CD14-positive monocyte (primary cell): Measurements from ENCODE around the gene SATB1. TPM values are rescaled to one million over a fixed set of nuclear protein-coding genes. Genes with fewer than 3 reads are reported as not detected.

Experiments
- DNase-seq, 3 donors: peaks; one replicate each; pipeline ENCODE4 v3.0.0-alpha.2; 2011 to 2022
- H2AFZ ChIP-seq: 2 replicates; pipeline ENCODE4 v1.6.0; 2012; ENCODE audit warnings: mild to moderate bottlenecking, low read depth, low read length, inconsistent platforms; ENCODE audit not compliant: insufficient read depth, poor library complexity, severe bottlenecking
- H3K27ac ChIP-seq, 2 donors: 1 replicate in 1 of 2; 2 replicates in 1 of 2; pipeline ENCODE4 v1.5.1; 2012 to 2013; ENCODE audit warnings: low read length in 2 of 2, control low read depth in 1 of 2, inconsistent platforms in 1 of 2, low read depth in 1 of 2, mild to moderate bottlenecking in 1 of 2
- H3K27me3 ChIP-seq, 2 donors: one replicate each; pipeline versions ENCODE4 v1.6.0 to v1.6.1; 2011 to 2013; ENCODE audit warnings: low read length in 2 of 2; ENCODE audit not compliant: control insufficient read depth in 2 of 2, insufficient read depth in 2 of 2
- H3K36me3 ChIP-seq, 2 donors: replicated peaks in 1 of 2; 1 replicate in 1 of 2; 2 replicates in 1 of 2; pipeline versions ENCODE4 v1.5.1 to v1.6.1; 2012 to 2013; ENCODE audit warnings: low read length in 2 of 2, control low read depth in 1 of 2, inconsistent platforms in 1 of 2, mild to moderate bottlenecking in 1 of 2; ENCODE audit not compliant: insufficient read depth in 2 of 2, control insufficient read depth in 1 of 2
- H3K4me1 ChIP-seq, 2 donors: 1 replicate in 1 of 2; 2 replicates in 1 of 2; pipeline versions ENCODE4 v1.5.1 to v1.6.1; 2012 to 2013; ENCODE audit warnings: low read length in 2 of 2, control low read depth in 1 of 2, inconsistent platforms in 1 of 2, mild to moderate bottlenecking in 1 of 2, moderate library complexity in 1 of 2; ENCODE audit not compliant: insufficient read depth in 2 of 2, control insufficient read depth in 1 of 2
- H3K4me2 ChIP-seq: replicated peaks from 2 replicates; pipeline ENCODE3; 2012; ENCODE audit warnings: low read length, moderate library complexity, mild to moderate bottlenecking; ENCODE audit not compliant: poor library complexity, severe bottlenecking; ENCODE audit errors: extremely low read depth
- H3K4me3 ChIP-seq, 3 experiments: fragments of 200-600 bp in 1 of 3; sonication (generic) in 1 of 3; replicated peaks in 1 of 3; 1 replicate in 2 of 3; 2 replicates in 1 of 3; pipeline ENCODE4 v1.5.1; 2011 to 2013; ENCODE audit warnings: low read length in 3 of 3, mild to moderate bottlenecking in 3 of 3, control low read depth in 2 of 3, low read depth in 2 of 3, inconsistent platforms in 1 of 3, moderate library complexity in 1 of 3
- H3K79me2 ChIP-seq: 2 replicates; pipeline ENCODE4 v1.6.0; 2012; ENCODE audit warnings: mild to moderate bottlenecking, control low read depth, inconsistent platforms, low read length, moderate library complexity; ENCODE audit not compliant: insufficient read depth
- H3K9ac ChIP-seq: 2 replicates; pipeline ENCODE4 v1.6.0; 2017; ENCODE audit warnings: low read length, mild to moderate bottlenecking; ENCODE audit not compliant: insufficient read depth, poor library complexity, severe bottlenecking
- H3K9me3 ChIP-seq, 2 donors: replicated peaks in 1 of 2; 1 replicate in 1 of 2; 2 replicates in 1 of 2; pipeline versions ENCODE4 v1.5.1 to v1.6.1; 2012 to 2013; ENCODE audit warnings: low read length in 2 of 2, control low read depth in 1 of 2; ENCODE audit not compliant: control insufficient read depth in 1 of 2, insufficient read depth in 1 of 2
- H4K20me1 ChIP-seq: 2 replicates; pipeline ENCODE4 v1.6.0; 2012; ENCODE audit warnings: mild to moderate bottlenecking, low read length, control low read depth, moderate library complexity; ENCODE audit not compliant: insufficient read depth
- H3K27ac Mint-ChIP-seq, 7 donors: one replicate each; pipeline ENCODE4 v1.8.0; 2020; ENCODE audit warnings: mild to moderate bottlenecking in 7 of 7, mixed read lengths in 7 of 7, moderate library complexity in 6 of 7, inconsistent platforms in 2 of 7
- H3K27me3 Mint-ChIP-seq, 3 donors: one replicate each; pipeline ENCODE4 v1.8.0; 2021 to 2022; ENCODE audit warnings: low read depth in 3 of 3, mild to moderate bottlenecking in 3 of 3, mixed read lengths in 3 of 3, moderate library complexity in 3 of 3, inconsistent platforms in 1 of 3
- H3K36me3 Mint-ChIP-seq, 2 donors: one replicate each; pipeline ENCODE4 v1.8.0; 2020; ENCODE audit warnings: mixed read lengths in 2 of 2, inconsistent platforms in 1 of 2, mild to moderate bottlenecking in 1 of 2
- H3K4me1 Mint-ChIP-seq: one replicate; pipeline ENCODE4 v1.8.0; 2020; ENCODE audit warnings: mild to moderate bottlenecking, mixed read lengths
- H3K4me3 Mint-ChIP-seq, 2 donors: one replicate each; pipeline ENCODE4 v1.8.0; 2020; ENCODE audit warnings: mild to moderate bottlenecking in 2 of 2, mixed read lengths in 2 of 2, moderate library complexity in 1 of 2
- H3K9me3 Mint-ChIP-seq, 7 donors: one replicate each; pipeline ENCODE4 v1.8.0; 2020 to 2022; ENCODE audit warnings: mixed read lengths in 7 of 7, mild to moderate bottlenecking in 6 of 7, moderate library complexity in 6 of 7, inconsistent platforms in 2 of 7
- CTCF ChIP-seq: fragments of 200-600 bp; IDR thresholded peaks from one replicate; pipeline ENCODE4 v1.8.0; 2022; ENCODE audit warnings: antibody characterized with exemption, mild to moderate bottlenecking
- WGBS: methylation state at CpG from one replicate; pipeline ENCODE4 v1.1.5; 2013; ENCODE audit warnings: missing lambda C conversion rate; ENCODE audit not compliant: insufficient coverage; 5-methylcytosine and 5-hydroxymethylcytosine counted together
- intact Hi-C, 2 donors: fragments of 100-400 bp; cut with micrococcal nuclease; formaldehyde crosslinking; loops; one replicate each; pipeline versions ENCODE4 v1.15.0 to v1.15.1; 2023
- polyA plus RNA-seq, 3 donors: library from polyadenylated mRNA; depleted of rRNA in 1 of 3; unstranded in 2 of 3; stranded (reverse) in 1 of 3; fragments of 300-500 nt in 2 of 3; fragments of >200 nt in 1 of 3; fragmentation: Illumina TruSeq in 2 of 3; gene quantifications; 1 replicate in 2 of 3; 2 replicates in 1 of 3; pipeline ENCODE4 v1.2.3, GENCODE V29; 2012 to 2021

The SATB1 gene
- polyA plus RNA-seq, 3 donors: 4.3 to 35.3 (median 6.9) TPM

- H3K27ac ChIP-seq: no peak overlapping the region
- no peaks in the 10 kb centered on the region for H3K9me3 ChIP-seq
- H4K20me1 ChIP-seq: no peaks in the 10 kb centered on the region
- intact Hi-C loops: no loop called here
- Mint-ChIP-seq H3K27me3 (no peaks in the 10 kb centered on the region), H3K36me3 (peaks cover 33 to 35% of the 10 kb centered on the region in 2 donors), H3K9me3 (no peaks in the 10 kb centered on the region), H3K4me1 (peaks cover 24% of the 10 kb centered on the region), H3K4me3 (no peak overlapping the region), H3K27ac (no peak overlapping the region)
- H3K4me3 ChIP-seq: no peak overlapping the region
- peaks cover 16 to 22% of the 10 kb centered on the region in 2 donors for H3K4me1 ChIP-seq
- DNase-seq: no peak
- H3K79me2 ChIP-seq: no peaks in the 10 kb centered on the region
- no peak overlapping the region for H3K9ac ChIP-seq
- H3K36me3 ChIP-seq: peaks cover 12 to 51% of the 10 kb centered on the region in 2 donors
- H2AFZ ChIP-seq: no peak overlapping the region
- no peak overlapping the region for H3K4me2 ChIP-seq
- no CpG with 5 or more reads among the region's 1 CpG for WGBS
- no peak for TF ChIP-seq CTCF
- H3K27me3 ChIP-seq: no peaks in the 10 kb centered on the region
These were observed 26.7 kb downstream of the SATB1 start for GRCh38 chr3:18398448-18398847.

GRCh38 chr3:18396428-18396827, 28.7 kb downstream of the SATB1 start:
- Histone ChIP-seq H3K36me3 (peaks cover 26 to 67% of the 10 kb centered on the region in 2 donors), H3K9ac (no peak overlapping the region), H3K27me3 (no peaks in the 10 kb centered on the region), H3K4me1 (peaks cover 2 to 3% of the 10 kb centered on the region in 2 donors), H3K9me3 (no peaks in the 10 kb centered on the region), H3K27ac (no peak overlapping the region), H3K79me2 (no peaks in the 10 kb centered on the region), H4K20me1 (no peaks in the 10 kb centered on the region), H3K4me3 (no peak overlapping the region), H3K4me2 (no peak overlapping the region), H2AFZ (no peak overlapping the region)
- intact Hi-C loops: no loop called here
- TF ChIP-seq CTCF: no peak
- Mint-ChIP-seq H3K36me3 (peaks cover 41 to 42% of the 10 kb centered on the region in 2 donors), H3K27ac (no peak overlapping the region), H3K27me3 (no peaks in the 10 kb centered on the region), H3K4me3 (no peak overlapping the region), H3K4me1 (peaks cover 7% of the 10 kb centered on the region), H3K9me3 (no peaks in the 10 kb centered on the region)
- WGBS: no CpG with 5 or more reads among the region's 1 CpG
- DNase-seq: no peak
